ENCODE measurements around the gene SH3GL2.
A peak's percentile ranks its signal among the peaks of the same experiment; 100 is the strongest.

SH3GL2 gene

GRCh38 chr9:17609312-17610005 lies 30.6 kb downstream of the SH3GL2 start:
- DNase-seq, result no peak

DNA sequence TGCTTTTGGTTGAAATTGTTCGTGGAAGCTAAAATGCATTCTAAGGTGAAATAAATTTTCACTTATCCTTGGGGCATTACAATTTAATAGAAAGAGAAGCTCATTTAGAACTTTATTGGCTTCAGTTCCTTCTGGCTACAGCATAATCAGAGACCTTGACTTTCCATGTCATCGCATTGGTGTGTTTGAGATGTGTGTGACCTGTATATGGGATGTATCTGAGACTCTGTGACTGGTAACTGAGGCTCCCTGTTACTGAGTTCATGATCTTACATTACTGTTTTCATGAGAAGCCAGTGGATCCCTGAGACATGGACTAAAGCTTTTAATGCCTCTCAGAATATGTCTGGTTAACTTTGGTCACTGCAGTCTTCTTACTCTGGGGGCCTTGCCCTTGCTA lies 32.5 kb downstream of the SH3GL2 start:
- no peak for DNase-seq

DNA sequence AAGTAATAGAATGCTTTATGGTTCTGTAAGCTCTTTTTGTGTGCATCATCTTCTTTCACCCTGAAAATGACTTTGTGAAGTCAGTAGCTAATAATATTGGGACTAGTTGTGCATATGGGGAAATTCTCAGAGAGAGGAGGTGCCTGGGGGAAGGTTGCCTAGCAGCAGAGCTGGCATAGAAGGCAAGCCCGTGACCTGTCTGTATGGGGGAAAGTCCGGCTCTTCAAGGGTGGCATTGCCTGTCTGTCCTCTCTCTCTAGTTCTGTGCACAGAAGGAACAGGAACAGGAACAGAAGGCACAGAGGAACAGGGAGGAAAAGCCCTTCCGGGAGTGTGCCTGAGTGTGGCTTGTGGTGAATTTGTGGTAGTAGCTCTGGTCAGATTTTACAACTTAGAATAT lies 33.1 kb downstream of the SH3GL2 start:
- DNase-seq, result no peak

DNA sequence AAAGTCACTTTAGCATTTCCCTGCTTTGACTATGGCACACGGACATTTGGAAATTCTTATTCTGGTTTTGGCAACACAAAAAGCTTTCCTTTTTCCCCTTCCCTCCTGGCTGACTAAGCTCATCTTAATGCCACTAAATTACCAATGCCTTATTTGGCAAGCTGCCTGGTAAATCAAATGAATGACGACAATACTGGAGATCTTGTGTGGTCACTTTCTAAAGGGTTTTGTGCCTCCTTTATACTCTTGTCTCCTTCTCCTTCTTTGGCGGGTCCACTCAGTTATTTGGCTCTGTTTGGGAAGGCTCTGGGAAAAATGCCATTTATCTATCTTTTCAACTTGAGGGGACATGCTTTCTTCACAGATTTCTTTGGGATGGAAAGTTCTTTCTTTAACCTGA lies 34.9 kb downstream of the SH3GL2 start:
- peak in 7 of 56 donors; percentile 3 to 35 (median 6) for DNase-seq

DNA sequence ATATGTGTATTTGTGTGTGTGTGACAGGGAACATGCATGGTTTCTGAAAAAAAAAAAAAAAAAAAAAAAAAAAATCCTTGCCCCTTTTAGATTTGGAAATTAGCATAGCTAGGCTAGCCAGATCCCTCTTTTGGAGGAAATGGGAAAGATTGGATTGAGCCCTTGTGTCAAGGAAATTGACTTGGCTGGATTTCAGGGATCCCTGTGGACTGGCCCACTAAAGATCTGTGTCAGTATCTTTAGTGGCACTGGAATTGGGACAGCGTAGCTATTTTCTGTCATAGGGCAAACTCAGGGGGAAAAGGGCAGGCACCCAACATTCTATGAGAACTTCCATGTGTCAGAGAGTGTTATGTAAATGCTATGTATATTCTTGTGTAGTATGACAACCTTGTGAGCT lies 35.4 kb downstream of the SH3GL2 start:
- no peak for DNase-seq

GRCh38 chr9:17614903-17615302 lies 36.0 kb downstream of the SH3GL2 start:
- DNase-seq, result no peak

- DNase-seq, result no peak
Observed at GRCh38 chr9:17622141-17622540, 43.3 kb downstream of the SH3GL2 start.

GRCh38 chr9:17622749-17623148 lies 43.9 kb downstream of the SH3GL2 start:
- no peak for DNase-seq

DNA sequence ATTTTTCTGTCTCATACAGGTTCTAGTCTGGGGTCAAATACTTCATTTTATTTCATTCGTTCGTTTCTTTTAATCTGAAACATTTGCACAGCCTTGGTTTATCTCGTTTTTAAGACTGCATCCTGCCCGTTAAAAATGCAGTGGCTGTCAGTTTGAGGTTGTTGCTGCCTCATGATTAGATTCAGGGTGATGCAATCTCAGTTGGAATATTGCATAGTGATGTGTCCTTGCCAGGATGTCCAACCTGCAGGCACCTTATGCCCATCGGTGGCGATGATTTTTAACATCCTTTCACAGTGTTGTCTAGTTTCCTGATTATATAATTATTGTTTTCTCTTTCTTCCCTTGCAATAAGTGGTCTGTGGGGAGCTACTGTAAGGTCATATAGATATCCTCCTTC lies 45.1 kb downstream of the SH3GL2 start:
- DNase-seq, result no peak

- no peak for DNase-seq
Observed at GRCh38 chr9:17624571-17624970, 45.7 kb downstream of the SH3GL2 start.

- DNase-seq, result no peak
Observed at GRCh38 chr9:17625644-17626388, 47.0 kb downstream of the SH3GL2 start.

GRCh38 chr9:17627641-17628040 lies 48.8 kb downstream of the SH3GL2 start:
- no peak for DNase-seq

- DNase-seq, result no peak
Observed at GRCh38 chr9:17628624-17629023, 49.8 kb downstream of the SH3GL2 start.

- DNase-seq, result no peak
Observed at GRCh38 chr9:17630531-17630949, 51.7 kb downstream of the SH3GL2 start.

- no peak for DNase-seq
Observed at GRCh38 chr9:17631396-17631795, 52.5 kb downstream of the SH3GL2 start.

GRCh38 chr9:17632994-17633393 lies 54.1 kb downstream of the SH3GL2 start:
- DNase-seq, result no peak

DNA sequence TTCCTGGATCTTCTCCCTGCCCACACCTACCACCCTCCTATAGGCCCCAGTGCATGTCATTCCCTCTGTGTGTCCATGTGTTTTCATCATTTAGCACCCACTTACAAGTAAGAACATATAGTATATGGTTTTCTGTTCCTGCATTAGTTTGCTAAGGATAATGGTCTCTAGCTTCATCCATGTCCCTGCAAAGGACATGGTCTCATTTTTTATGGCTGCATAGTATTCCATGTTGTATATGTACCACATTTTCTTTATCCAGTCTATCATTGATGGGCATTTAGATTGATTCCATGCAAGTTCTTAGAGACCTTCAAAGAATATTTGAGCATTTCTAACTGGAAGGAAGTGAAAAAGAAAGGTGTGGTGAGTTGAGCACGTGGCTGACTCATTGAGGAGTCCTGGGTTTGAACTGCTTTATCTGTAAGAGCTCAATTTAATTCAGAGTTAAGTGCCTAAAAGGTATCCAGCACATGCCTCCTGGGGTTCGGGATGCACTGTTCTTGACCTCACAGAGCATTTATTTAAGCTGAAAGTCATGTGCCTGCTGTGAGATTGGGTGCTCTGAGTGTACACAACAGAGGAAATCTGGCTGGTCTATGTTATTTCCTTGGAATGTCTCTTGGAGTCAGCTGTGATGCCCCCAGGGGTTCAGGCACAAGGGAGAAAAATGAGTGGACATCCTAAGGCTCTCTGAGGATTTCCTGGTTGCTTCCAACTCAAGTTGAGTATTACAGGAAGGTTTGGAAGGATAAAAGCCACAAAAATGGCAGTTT lies 56.4 kb downstream of the SH3GL2 start:
- no peak for DNase-seq

DNA sequence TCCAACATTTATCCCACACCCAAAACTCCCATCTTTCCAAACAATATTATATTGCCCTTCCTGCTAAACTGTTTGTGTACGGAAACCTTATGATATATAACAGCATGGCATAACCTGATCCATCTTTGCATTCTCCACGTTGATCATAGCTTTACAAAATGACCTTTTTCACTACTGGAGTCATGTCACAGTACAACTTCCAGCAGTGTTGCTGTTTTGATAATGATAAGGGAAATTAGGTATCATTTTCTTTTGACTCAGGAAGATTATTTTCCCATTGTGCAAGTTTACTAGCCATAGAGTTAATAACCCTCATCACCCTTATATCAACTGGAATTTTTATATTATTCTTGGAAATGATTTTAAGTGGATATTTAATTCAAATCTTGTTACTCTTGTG lies 57.5 kb downstream of the SH3GL2 start:
- no peak for DNase-seq

DNA sequence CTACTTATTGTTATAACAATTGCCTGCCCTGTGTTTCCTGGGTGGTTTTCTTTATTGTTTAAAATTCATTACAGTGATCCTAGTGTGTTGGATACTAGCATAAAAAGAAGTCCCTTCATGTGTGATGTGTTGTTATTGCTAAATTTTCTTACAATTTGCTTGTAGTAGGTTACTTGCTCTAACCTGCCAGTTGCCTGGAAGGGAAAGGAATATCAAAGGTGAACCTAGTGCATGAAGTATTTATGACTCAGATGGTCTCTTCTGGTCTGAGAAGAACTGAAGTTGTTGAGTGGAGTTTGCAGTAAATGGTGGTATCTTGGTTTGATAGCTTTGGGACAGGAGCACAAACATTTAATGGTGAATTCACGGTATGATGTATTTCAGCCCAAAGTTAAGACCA lies 58.0 kb downstream of the SH3GL2 start:
- no peak for DNase-seq

GRCh38 chr9:17637229-17637628 lies 58.4 kb downstream of the SH3GL2 start:
- no peak for DNase-seq

- no peak for DNase-seq
Observed at GRCh38 chr9:17648516-17648915, 69.7 kb downstream of the SH3GL2 start.

GRCh38 chr9:17651725-17652124 lies 72.9 kb downstream of the SH3GL2 start:
- DNase-seq, result no peak
